Activated CD4-positive, alpha-beta T cell treated with anti-CD3 and anti-CD28 coated beads, Interleukin-2, amount 50 U/mL, for 48 hours (primary cell): ENCODE data around the gene LCMT1.

Experiments used
- DNase-seq, 2 experiments: peaks; one replicate each; pipeline ENCODE4 v3.0.0-alpha.2; 2020

LCMT1 gene

DNA sequence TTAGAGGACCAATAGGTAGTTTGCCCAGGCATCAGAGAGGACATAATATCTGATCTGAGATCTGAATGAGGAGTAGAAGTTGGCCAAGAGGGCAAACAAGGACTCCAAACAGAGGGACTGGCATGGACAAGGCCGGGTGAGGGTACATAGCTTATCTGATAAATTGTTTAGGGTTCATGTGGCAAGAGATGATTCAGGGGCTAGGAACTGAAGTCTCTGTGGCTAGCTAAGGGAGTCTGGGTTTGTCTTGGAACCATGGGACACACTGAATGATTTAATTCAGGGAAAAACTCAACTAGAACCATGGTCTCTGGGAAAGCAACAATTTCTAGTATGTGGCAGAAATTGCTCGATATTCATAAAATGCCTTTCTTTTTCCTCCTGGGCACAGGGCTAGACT, 101.1 kb downstream of the LCMT1 start:
- DNase-seq: no peak

- DNase-seq: no peak
These were observed 102.3 kb downstream of the LCMT1 start for GRCh38 chr16:25213709-25214397.

DNA sequence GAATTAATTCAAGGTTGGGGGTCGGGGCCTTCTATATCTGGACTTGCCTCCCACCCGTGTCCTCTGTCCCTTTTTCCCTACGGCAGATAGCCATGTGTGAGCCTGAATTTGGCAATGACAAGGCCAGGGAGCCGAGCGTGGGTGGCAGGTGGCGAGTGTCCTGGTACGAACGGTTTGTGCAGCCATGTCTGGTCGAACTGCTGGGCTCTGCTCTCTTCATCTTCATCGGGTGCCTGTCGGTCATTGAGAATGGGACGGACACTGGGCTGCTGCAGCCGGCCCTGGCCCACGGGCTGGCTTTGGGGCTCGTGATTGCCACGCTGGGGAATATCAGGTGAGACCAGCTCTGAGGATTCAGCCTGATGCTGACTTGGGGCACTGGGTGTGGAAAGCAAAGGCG, 105.6 kb downstream of the LCMT1 start:
- DNase-seq: no peak

- DNase-seq: no peak
These were observed 106.4 kb downstream of the LCMT1 start for GRCh38 chr16:25217921-25218320.

GRCh38 chr16:25219070-25219737, 107.7 kb downstream of the LCMT1 start:
- no peak for DNase-seq

DNA sequence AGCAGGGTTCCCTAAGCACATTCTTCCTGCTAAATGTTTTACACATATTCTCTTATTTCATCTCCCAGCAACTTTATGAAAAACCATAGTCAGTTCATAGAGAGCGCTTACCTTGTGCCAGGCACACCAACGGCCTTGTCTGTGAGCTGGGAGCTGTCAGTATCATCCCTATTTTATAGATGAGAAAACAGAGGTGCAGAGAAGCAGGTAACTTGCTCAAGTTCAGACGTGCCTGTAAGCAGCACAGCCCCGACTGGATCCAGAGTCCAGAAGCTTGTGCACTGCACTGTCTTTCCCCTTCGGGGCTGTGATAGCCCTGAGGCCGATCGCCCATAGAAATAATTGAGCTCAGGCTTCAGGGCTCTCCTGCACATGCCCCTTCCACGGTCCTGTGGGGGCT, 111.4 kb downstream of the LCMT1 start:
- no peak for DNase-seq

- DNase-seq: no peak
These were observed 112.4 kb downstream of the LCMT1 start for GRCh38 chr16:25223964-25224363.

GRCh38 chr16:25224731-25225319, 113.3 kb downstream of the LCMT1 start:
- no peak for DNase-seq
